8988T (cell line): ENCODE data around the gene UBXN1.
A peak's percentile ranks its signal among the peaks of the same experiment; 100 is the strongest.
"Not testable (repeated sequence)": the region's sequence is repeated elsewhere in the genome, so short reads cannot be mapped to it uniquely, and the experiment has no call there.

Experiments
- DNase-seq: peaks from one replicate; pipeline ENCODE4 v3.0.0; 2011

The UBXN1 gene

DNA sequence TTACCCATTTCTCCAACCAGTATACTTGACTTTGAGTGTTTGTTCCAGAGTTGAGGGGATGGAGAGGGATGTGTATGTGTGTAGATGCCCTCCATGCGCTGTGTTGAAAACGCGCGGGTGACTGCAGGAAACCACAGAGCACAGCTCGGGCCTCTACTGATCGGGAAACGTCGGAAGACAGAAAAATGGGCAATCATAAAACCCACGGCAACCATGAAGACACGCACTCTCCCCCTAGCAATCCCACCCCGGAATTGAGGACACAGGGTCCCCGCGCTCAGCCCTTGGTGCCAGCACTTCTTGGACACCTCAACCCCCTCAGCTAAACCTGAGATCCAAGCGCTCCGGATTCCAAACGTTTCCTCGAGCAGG, 7.7 kb downstream of the UBXN1 start:
- DNase-seq, result no peak

DNA sequence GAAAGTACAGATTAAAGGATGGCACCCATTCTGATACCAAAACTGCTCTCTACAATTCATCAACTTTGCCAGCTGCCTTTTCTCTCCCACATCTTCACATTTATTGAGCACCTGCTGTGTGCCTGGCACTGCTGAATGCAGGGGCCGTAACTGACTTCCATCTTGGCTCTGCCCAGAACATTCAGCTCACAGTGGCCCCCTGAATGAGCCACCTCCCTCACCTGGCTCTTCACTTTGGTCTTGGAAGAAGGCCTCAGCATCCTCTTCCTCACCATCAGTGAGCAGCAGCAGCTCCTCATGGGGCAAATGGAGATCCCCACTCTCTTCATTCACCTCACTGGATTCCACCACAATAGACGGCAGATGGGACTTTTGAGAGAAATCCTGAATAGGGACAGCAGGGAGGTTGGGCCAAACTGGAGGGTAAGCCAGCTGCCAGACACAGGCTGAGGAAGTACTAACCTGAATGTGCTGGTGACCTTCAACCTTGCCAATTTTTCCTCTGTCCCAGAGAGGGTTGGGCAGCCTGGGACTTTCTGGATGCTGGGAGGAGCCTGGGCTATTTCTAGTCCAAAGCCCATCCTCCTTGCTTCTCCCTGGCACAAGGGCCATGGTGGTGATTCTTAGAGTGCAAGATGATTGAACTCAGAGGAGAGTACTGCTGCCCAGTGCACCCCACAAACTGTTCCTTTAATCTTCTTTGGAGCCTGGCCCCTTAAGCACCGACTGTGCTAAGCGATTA, 9.3 kb downstream of the UBXN1 start:
- no peak for DNase-seq

DNA sequence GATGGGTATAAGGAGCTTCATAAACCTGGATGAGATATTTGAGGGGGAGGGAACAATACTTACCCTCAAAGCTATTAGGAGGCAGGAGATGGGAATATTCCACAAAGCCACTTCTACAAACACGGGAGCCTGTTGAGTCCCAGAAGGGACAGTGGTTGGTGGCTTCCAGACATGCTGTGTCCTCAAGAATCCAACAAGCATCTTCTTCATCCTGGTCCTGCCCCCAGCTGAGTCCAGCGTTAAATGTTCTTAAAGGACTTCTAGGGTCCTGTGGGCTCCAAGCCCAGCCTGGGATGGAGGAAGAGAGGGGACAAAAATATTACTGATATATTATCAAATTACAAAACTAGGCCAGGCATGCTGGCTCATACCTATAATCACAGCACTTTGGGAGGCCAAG, 11.4 kb downstream of the UBXN1 start:
- DNase-seq, result no peak

DNA sequence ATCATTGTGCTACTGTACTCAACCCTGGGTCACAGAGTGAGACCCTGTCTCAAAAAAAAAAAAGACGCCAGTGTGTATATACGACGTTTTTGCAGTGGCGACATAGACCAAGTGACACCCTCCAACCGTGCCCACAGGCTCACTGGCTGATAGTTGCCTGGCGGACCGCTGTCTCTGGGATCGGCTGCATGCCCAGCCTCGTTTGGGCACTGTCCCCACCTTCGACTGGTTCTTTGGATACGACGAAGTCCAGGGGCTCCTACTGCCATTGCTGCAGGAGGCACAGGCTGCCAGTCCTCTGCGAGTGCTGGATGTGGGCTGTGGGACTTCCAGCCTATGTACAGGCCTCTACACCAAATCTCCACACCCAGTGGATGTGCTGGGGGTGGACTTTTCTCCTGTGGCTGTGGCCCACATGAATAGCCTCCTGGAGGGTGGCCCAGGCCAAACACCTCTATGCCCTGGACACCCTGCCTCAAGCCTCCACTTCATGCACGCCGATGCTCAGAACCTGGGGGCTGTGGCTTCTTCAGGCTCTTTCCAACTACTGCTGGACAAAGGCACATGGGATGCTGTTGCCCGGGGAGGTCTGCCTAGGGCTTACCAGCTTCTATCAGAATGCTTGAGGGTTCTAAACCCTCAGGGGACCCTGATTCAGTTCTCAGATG, 12.5 kb downstream of the UBXN1 start:
- no peak for DNase-seq

DNA sequence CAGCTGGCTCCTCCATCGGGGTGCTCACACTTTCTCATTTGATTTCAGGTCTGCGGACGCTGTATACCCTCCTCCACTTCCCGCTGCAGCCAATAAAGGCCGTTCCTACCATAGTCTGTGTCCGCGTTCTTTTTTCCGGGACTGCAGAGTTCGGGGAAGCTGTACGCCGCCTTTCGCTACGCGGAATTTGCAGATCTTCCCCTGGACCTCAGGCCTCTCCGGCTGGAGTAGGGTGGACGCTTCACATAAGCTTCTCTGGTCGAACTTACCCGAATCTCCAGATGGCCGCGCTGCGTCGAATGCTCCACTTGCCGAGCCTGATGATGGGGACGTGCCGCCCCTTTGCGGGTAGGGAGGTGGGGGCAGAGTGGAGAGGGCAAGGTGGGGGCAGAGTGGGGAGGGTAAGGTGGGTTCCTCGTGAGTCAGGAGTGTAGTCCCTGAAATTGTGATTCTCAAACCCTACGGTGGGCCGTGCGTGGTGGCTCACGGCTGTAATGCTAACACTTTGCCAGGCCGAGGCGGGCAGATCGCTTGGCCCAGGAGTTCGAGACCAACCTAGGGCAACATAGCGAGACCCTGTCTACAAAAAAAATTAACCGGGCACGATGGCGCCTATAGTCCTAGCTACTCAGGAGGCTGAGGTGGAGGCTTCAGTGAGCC, 13.1 kb downstream of the UBXN1 start:
- DNase-seq, result no peak

DNA sequence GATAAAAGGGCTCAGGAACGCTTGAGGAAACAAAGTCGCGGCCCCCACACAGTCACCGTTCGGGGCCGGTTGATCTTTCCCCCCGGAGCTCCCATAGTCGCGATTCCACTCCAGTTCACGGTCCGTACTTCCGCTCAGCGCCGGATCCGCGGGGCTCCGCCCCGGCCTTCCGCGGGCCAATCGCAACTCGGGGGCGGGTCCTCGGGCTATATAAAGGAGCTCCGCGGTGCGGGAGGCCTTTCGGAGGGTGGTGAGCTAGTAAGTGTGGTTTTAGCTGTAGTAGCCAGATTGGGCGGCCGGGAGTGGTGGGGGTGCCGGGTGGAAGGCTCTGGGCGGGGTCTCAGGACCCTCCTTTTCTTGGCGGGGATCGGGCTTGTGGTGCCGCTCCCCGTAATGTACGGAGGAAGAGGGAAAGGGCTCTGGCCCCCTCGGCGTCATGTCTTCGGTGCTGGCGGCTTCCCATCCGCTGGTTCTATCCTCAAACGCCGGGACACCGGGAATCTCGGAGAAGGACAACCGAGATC, 13.7 kb downstream of the UBXN1 start, which contains the start of the genes C11orf98 and CSKMT:
Gene C11orf98, minus strand, starts transcription at position 136 of the 524 bp plus-strand sequence. Its CDS starts 41 bp downstream, at position 95.
Gene CSKMT, plus strand, starts transcription at position 238 of the 524 bp plus-strand sequence. CDS start 568 bp downstream, outside the sequence.
- peak; percentile 91 for DNase-seq

DNA sequence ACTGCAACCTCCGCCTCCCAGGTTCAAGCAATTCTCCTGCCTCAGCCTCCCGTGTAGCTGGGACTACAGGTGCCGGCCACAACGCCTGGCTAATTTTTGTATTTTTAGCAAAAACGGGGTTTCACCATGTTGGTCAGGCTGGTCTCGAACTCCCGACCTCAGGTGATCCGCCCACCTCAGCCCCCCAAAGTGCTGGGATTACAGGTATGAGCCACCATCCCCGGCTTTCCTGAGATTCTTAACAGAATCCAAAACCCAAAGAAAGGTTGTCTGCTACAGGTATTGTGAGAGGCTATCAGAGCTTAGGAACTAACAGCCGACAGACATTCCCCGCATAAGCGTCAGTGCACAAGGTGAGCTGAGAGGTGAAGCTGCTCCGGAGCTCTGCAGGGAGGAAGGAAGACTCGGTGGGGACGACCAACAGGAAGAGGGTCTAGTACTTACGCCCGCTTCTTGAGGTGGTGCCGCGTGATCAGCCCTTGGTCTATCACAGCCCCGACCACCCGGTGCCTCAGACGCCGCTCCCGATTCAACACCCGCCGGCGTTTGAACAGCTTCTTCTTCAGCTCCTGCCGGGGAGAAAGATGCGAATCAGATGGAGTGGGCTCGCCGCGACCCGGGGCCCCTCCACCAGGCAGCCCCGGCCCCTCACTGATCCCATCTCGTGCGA, 14.3 kb downstream of the UBXN1 start:
- DNase-seq, result no peak

DNA sequence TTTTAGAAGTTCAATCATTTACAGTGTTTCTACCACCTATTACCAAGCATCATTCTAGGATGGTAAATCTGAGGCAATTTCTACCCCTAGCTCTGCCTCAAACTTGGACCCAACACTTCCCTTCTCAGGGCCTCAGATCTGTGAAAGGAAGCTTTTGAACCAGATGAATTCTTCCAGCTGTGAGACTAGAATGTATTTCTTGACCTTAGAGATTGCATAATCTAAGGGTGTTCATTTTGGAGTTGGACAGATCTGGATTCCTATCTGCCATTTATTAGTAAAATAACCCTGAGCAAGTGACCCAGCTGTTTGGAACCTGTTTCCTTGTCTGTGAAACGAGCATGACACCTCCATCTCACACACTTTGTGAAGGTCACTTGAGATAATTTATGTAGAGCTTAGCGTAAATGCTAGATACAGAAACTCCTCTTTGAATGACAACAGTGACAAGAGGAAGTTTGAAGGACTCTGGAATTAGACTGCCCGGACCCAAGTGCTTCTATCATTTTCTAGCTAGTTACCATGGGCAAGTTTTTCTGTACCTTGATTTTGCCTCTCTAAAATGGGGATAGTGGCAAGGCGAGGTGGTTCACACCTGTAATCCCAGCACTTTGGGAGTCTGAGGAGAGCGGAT, 22.0 kb downstream of the UBXN1 start:
- DNase-seq, result no peak

DNA sequence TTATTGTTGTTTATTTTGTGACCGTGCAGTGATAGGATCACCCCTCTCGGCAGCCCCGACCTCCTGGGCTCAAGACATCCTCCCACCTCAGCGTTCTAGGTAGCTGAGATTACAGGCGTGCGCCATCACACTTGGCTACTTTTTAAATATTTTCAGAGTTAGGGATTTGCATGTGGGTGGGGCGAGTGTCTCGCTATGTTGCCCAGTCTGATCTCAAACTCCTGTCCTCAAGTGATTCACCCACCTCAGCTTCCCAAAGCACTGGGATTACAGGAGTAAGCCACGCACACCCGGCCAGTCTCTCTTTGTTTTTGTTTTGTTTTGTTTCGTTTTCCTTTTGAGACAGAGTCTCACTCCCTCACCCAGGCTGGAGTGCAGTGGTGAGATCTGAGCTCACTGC, 24.6 kb downstream of the UBXN1 start:
- no peak for DNase-seq

DNA sequence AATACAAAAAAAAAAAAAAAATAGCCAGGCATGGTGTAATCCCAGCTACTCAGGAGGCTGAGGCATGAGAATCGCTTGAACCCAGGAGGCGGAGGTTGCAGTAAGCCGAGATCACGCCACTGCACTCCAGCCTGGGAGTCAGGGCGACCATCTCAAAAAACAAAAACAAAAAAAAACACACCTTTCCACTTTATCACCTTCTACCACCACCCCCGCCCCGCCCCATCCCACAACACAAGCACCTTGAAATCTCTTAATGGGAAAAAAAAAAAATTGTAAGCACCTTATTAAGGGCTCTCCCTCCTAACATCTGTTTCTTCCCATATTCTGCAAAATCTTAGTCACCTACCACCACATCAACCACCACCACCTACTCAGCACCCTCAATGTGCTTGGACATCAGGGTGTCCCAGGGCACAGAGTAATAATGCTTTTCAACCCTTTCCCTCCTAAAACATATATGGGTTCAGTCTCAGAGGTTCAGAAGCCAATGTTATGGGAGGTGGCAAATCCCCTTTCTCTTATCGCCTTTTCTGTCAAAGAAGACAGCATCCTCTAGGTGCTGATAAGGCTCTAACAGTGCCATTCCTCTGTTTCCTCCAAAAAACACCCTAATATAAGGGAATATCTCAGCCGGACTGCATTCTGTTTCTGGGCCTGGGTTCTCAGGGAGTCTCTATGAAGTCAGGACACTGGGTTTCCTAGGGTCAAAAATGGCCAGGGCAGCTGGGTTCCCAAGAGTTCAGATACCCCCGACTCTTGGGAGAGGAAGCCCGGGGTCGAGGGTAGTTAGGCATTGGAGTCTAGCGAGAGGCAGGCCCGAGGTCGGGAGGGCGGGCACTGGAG, 26.5 kb downstream of the UBXN1 start:
- DNase-seq, result no peak

DNA sequence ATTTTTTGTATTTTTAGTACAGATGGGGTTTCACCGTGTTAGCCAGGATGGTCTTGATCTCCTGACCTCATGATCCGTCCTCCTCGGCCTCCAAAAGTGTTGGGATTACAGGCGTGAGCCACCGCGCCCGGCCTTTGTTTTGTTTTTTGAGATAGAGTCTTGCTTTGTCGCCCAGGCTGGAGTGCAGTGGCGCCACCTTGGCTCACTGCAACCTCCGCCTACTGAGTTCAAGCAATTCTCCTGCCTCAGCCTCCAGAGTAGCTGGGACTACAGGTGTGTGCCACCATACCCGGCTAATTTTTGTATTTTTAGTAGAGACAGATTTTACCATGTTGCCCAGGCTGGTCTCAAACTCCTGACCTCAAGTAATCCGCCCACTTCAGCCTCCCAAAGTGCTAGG, 28.6 kb downstream of the UBXN1 start:
- DNase-seq, result not testable (repeated sequence)

DNA sequence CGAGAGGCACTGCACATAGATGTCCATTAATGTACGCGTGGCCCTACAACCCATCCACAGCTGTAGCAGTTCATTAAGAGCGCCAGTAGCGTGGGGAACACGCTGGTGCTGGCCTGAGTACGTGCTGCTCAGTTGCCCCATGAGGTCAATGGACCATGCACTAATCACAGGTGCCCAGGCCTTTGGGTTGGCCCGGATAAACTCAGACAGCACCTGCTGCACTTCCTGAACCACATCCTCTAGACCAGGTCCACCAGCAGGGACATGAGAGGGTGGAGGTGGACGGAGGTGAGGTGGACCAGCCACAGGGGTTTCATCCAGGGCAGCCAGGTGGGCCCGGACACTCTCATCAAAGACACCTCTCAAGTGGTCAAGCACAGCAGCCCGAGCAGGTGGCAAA, 29.4 kb downstream of the UBXN1 start:
- DNase-seq, result no peak

DNA sequence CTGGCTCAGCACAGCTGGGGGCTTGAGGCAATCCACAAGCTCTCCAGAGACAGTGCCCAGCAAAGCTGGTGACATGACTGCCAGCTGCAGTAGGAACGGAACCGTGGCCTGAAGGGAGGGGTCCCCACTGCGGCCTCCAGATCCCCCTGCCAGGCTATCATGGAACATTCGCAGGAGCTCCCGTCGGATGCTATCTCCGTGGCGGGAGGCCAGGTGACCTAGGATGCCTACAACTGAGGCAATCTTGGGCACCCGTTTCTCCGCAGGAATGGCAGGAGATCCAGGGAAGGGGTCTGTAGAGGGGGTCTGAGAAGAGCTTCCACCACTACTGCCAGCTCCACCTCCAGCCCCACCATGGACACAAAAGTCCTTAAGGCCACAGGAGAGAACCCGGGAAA, 29.9 kb downstream of the UBXN1 start:
- no peak for DNase-seq

DNA sequence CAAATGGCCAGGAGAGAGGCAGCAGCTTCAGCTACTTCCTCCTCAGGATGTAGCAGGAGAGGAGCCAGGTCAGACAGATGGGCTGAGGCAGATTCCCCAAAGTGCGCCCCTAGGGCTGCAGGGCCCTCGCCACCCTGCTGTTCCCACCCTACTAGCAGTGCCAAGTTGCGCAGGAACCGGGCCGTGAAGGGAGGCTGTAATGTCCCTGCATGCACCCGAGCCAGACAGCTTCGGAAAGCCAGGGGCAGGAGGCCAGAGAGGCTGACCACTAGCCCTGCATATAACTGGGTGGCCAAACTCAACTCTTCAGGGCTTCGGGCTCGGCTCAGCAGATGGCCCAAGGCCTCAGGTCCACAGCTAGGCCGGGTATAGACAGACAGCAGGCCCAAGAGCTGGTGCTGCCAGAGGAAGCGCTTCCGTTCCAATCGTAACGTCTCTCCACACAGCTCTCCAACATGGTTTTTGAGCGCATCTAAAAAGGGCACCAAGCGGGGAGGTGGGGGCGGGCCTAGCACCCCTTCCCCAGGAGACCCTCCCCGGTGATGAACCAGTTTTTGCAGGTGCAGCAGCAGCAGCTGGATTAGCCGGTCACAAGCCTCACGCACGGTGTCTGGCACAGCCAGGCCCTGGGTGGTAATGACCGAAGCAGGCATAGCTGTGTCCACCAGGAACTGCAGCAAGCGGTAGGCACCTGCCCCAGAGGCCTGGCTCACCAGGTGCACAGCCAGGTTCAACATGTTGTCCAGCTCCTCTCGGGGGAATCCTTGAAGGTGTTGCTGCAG, 30.5 kb downstream of the UBXN1 start:
- DNase-seq, result no peak

DNA sequence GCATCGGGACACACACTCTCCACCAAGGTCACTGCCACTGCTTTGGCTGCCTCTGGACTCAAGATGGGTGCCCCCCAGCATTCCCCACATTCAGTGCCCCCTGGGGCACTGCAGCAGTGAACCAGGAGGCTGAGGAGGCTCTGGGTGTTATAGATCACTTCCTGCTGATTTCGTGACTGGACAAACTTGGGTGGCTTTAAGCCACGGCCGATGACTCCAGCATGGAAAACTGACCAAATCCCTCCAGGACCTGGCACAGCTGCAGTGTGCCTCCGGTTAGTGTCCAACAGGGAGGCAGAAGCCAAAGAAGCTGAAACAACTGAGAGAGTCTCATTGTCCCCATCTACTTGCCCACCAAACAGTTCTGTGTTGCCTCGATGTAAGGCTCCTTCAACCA, 31.3 kb downstream of the UBXN1 start:
- no peak for DNase-seq

DNA sequence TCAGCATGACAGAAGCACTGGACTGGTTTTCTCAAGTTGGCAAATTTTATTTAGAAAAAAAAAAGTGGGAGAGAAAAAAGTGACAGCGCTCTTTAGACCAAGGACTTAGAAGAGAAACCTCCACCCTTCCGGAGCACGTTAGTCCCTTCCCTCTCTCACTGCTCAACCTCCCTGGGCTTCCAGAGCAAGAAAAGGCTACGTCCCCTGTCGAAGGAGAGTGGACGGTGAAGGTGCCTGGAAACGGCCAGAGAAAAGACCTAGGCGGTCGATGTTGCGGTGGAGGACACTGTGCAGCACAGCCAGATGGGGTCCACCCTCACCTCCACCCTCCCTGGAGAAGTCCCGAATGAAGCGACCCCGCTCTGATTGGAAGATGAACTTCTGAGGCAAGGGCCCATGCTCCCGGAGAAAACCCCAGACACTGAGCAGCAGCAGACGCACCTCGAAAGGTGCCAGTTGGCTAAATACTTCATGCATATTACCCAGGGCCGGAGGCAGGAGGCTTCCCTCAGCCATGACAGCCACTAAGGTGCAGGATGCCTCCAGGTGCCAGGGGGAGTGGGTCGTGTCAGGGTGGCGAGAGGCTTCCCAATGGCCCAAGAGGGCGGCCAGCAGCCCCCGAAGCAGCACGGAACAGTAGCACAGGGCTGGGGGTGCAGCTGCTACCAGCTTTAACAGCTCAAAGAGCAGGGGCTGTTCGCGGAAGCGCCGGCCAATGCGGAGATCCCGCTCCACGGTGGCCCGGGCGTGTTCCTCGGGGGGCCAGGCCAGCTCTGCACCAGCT, 31.9 kb downstream of the UBXN1 start:
- no peak for DNase-seq

DNA sequence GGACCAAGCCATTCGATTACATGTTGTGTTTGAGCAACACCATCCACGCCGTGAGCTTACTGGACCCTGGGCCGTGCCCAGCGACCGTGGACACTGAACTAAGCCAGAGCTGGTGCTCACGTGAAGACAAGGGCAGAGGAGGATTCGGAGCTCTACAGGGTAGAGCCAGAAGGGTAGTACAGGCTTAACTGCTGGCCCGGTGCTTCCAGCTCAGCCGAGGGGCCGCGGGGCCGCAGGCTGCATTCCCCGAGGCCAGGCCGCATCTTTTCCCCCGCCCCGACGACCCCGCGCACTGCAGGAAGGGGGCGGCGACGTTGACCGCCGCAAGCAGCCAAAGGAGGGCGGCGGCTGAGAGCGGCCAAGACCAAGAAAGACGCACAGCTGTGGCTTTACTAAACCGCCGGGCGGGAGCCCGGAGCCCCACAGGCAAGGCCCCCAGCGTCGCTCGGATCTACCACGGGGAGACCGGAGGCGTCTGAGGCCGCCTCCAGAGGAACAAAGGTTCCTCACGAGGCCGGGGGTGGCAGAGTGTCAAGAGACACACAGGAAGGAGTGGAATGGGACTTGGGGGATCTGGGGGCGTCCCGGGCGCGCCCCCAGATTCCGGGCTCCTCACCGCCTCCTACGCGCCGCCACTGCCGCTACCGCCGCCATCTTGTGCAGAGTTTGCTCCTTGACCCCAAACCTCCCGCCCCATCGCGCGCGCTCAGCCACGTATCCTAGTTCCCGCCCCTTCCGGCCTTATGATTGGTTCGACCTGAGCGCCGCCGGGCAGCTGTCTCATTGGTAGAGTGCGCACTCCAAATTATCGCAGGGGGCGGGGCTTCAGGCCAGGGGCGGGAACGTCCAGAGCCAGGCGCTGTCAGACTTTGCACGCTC, 32.7 kb downstream of the UBXN1 start, which contains the start of gene GANAB:
Gene GANAB, minus strand, starts transcription at position 668 of the 879 bp plus-strand sequence. Its CDS starts 14 bp downstream, at position 654.
- DNase-seq, result peak; percentile 99

DNA sequence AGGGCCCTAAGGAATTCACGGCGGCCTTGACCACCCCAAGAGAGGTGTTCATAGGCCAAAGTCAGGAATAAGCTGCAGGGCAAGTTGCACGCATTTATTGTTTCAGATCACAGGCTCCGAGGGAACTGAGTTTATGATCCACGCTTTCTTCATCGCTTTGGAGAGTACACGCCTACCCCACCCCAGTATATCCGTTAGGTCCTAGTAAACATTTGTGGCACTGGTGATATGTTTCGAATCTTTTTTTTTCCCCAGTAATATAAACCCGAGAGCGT, 33.3 kb downstream of the UBXN1 start:
- DNase-seq, result no peak

DNA sequence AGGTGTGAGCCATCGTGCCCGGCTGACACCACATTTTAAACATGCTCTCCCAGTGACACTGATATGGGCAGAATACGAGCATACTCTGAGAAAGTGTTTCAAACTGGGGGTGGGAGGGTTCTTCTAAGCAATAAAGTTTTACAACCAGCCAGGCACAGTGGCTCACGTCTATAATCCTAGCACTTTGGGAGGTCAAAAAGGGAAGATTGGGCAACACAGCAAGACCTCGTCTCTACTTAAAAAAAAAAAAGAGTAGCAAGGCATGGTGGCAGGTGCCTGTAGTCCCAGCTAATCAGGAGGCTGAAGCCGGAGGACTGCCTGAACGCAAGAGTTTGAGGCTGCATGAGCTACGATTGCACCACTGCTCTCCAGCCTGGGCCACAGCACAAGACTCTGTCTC, 34.7 kb downstream of the UBXN1 start:
- no peak for DNase-seq
